GM12874 (cell line): ENCODE measurements around the gene ACVR2B.

Source experiments
- TF ChIP-seq, protein P1 (sequence below): IDR thresholded peaks from 2 replicates; pipeline ENCODE4 v1.5.1; 2011; ENCODE audit warnings: low read depth, mild to moderate bottlenecking, control low read depth, low read length, moderate library complexity; ENCODE audit not compliant: insufficient read depth

The ACVR2B gene

DNA sequence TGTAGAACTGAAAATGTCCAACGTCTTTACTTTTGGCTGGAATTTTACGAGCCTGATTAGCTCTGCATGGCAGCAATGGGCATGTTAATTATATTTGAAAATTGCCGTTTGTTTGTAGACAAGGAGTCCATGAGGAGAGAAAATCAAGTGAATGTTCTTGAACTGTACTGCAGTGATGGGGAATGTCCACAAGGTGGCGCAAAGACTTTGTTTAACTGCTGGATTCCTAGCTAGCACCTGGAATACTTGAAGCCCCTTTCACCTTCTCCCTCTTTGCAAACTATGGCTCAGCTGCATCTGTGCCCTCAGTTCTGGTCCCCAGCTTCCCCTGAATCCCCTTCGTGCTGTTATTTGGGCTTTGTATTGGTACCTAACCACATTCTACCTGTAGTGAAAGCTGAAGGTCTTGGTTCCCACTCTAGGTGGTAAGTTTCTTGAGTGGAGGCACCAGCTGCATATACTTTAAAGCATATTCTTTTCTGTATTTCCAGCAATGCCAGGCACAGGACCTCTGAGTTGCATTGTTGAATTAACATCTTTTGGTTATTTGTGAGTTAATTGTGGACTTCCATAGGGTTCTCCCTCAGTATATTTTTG lies 67.8 kb downstream of the ACVR2B start:
- TF ChIP-seq, protein P1, sequence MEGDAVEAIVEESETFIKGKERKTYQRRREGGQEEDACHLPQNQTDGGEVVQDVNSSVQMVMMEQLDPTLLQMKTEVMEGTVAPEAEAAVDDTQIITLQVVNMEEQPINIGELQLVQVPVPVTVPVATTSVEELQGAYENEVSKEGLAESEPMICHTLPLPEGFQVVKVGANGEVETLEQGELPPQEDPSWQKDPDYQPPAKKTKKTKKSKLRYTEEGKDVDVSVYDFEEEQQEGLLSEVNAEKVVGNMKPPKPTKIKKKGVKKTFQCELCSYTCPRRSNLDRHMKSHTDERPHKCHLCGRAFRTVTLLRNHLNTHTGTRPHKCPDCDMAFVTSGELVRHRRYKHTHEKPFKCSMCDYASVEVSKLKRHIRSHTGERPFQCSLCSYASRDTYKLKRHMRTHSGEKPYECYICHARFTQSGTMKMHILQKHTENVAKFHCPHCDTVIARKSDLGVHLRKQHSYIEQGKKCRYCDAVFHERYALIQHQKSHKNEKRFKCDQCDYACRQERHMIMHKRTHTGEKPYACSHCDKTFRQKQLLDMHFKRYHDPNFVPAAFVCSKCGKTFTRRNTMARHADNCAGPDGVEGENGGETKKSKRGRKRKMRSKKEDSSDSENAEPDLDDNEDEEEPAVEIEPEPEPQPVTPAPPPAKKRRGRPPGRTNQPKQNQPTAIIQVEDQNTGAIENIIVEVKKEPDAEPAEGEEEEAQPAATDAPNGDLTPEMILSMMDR: peak; percentile 86

DNA sequence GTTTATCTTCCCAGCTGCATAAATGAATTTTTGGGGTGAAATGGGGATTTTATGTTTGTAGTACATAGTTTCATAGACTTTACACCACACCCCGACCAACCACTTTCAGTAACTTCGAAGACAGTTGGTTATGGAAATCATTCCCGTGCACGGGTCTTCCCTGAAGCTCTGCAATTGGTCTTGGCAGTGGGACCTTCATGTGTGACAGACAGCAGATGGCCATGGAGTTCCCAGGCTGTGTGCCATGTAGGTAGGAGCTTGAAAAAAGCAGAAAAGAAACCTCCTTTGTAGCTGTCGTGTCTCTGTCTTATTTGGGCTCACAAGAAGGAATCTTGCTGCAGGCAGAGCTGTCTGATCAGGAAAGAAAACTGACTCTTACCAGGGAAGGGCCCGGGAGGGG lies 68.3 kb downstream of the ACVR2B start:
- TF ChIP-seq, protein P1: no peak

DNA sequence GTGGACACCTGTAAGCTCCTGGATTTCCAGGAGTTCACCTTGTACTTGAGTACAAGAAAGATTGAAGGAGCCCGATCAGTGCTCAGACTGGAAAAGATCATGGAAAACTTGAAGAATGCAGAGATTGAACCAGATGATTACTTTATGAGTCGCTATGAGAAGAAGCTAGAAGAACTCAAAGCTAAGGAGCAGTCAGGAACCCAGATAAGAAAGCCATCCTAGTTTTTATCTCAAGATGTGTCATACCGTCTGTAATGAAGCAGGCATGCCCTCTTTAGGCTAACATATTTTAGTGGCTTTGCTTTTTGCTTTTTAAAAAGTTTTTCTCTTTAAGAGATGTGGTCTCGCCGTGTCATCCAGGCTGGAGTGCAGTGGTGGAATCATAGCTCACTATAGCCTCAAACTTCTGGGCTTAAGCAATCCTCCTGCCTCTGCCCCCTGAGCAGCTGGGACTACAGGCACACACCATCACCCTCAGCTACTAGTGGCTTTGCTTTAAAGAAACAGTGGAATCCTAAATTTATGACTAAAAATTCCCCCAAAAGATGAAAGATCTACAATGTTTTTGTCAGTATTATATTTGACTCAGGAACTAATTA lies 70.5 kb downstream of the ACVR2B start:
- TF ChIP-seq, protein P1: no peak

DNA sequence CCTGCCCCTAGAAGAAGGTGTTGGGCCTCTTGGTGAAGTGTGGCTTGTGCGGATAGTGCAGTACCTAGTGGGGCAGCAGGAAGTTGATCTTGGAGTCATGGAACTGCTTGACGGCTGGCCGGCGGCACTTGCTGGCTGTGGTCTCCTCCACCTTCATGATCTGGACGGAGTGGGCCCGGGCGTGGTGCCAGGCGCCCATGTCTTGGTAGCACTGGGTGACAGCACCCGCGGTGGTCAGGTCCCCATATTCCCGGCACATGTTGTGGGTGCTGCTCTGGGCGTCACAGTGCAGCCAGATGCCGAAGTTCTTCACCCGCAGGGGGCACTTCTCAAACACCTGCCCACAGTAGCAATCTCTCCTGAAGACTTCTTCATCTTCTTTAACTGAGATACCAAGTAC lies 73.1 kb downstream of the ACVR2B start:
- TF ChIP-seq, protein P1: no peak

DNA sequence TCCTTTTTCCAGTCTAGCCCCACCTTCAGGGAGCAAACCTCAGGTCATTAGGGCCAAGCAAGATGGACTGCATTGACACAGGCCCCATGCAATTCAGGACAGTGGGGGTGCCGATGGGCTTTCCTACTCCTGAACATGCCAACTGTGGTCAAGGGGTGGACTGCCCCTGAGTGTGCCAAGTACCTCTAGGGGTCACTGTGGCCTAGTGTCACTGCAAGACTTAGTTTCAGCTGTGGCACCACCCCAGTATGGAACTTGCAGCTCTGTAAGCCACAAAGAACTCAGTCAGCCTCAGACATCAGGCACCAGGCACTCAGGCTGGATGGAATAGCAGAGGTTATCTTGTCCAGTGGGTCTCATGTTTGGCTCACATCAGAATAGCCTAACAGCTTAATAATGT lies 74.8 kb downstream of the ACVR2B start:
- TF ChIP-seq, protein P1: peak; percentile 21; the same call in 1 of the 2 replicates

DNA sequence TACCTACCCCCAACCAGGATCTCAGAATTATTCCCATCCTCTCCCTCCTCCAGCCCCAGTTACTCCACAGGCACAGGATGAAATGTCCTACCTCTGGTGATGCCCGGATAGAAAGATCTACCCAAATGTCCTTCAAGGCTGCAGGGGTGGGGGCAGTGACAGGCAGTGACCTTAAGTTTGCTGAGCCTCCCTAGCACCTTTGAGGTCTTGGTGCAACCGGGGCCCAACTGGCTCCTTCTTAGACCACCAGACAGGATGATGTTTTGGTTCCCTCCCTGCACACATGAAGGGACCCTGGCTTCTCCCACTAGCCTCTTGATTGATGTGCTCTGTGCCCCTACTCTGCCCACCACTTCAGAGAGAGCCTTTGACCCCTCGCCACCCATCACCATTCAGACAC lies 78.8 kb downstream of the ACVR2B start:
- TF ChIP-seq, protein P1: no peak

DNA sequence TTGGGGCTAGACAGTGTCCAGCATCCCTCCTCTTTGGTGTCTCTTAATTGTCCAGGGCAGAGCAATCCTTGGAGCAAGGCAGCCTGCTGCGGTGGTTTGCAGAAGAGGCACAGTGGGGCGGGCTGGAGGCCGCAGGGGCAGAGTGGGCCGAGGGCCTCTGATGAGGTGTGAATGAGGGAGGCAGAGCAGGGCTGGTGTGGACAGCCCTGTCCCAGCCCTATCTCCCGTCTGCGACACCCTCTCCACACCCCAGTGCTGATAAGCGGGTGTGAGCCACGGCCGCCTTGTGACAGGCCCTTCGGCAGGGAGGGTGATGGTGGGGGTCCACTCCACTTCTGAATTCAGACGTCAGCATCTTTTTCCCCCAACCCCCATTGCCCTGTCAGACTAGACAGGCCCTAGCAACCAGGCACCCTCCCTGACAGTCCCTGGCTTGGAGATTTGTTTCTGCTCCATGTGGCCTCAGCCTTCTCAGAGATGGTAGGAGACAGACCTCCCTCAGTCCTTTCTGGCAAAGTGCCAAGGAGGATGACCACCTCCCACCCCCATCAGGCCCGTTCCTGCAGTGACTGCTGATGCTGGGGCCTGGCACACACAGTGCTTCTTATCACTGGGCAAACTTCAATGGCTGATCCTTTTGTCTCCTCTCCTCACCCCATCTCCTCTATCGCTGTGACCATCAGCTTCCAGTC lies 79.7 kb downstream of the ACVR2B start:
- TF ChIP-seq, protein P1: no peak
